HepG2 (cell line): ENCODE measurements around the gene UBAP1L. TPM values are rescaled to one million over a fixed set of nuclear protein-coding genes. Genes with fewer than 3 reads are reported as not detected.

Experiments used
- DBP ChIP-seq: sonication (generic); formaldehyde crosslinking; IDR thresholded peaks from 2 replicates; pipeline ENCODE4 v1.4.0; 2020; ENCODE audit warnings: missing genetic modification reagents; ENCODE audit errors: not compliant biosample characterization
- FIP1L1 ChIP-seq: fragments of 200-400 bp; formaldehyde crosslinking; IDR thresholded peaks from 2 replicates; pipeline ENCODE4 v1.6.1; 2018; ENCODE audit warnings: low read depth, mild to moderate bottlenecking, low read length, moderate library complexity, borderline replicate concordance; ENCODE audit not compliant: insufficient read depth
- HDAC2 ChIP-seq: sonication (generic); formaldehyde crosslinking; IDR thresholded peaks from 2 replicates; pipeline ENCODE4 v1.4.0; 2020; ENCODE audit warnings: missing genetic modification reagents
- KAT7 ChIP-seq: IDR thresholded peaks from 2 replicates; pipeline ENCODE4 v1.6.1; 2018; ENCODE audit warnings: borderline replicate concordance, missing compliant biosample characterization
- MAX ChIP-seq: IDR thresholded peaks from 2 replicates; pipeline ENCODE4 v1.6.1; 2012; ENCODE audit warnings: inconsistent platforms
- MYNN ChIP-seq: sonication (generic); formaldehyde crosslinking; IDR thresholded peaks from 2 replicates; pipeline ENCODE4 v1.4.0; 2020; ENCODE audit warnings: mild to moderate bottlenecking, low read depth, missing genetic modification reagents
- RARG ChIP-seq: sonication (generic); formaldehyde crosslinking; IDR thresholded peaks from 2 replicates; pipeline ENCODE4 v1.4.0; 2020; ENCODE audit warnings: low read depth, mild to moderate bottlenecking, missing genetic modification reagents
- RELA ChIP-seq: sonication (generic); formaldehyde crosslinking; IDR thresholded peaks from 2 replicates; pipeline ENCODE4 v1.4.0; 2020; ENCODE audit warnings: missing genetic modification reagents
- REXO4 ChIP-seq: sonication (generic); formaldehyde crosslinking; IDR thresholded peaks from 2 replicates; pipeline ENCODE4 v1.8.0; 2022; ENCODE audit warnings: missing genetic modification reagents, mild to moderate bottlenecking, borderline replicate concordance
- SIN3A ChIP-seq: IDR thresholded peaks from 2 replicates; pipeline ENCODE4 v1.6.1; 2011; ENCODE audit warnings: low read depth, mild to moderate bottlenecking, control low read depth, low read length, borderline replicate concordance
- XBP1 ChIP-seq: sonication (generic); formaldehyde crosslinking; IDR thresholded peaks from 2 replicates; pipeline ENCODE4 v1.5.0; 2020; ENCODE audit warnings: missing genetic modification reagents
- ZNF180 ChIP-seq: sonication (generic); formaldehyde crosslinking; IDR thresholded peaks from 2 replicates; pipeline ENCODE4 v1.4.0; 2020; ENCODE audit warnings: low read depth, missing genetic modification reagents, borderline replicate concordance
- ZNF441 ChIP-seq: sonication (generic); formaldehyde crosslinking; IDR thresholded peaks from 2 replicates; pipeline ENCODE4 v1.7.0; 2021; ENCODE audit warnings: missing genetic modification reagents, borderline replicate concordance
- ZNF770 ChIP-seq: sonication (generic); formaldehyde crosslinking; IDR thresholded peaks from 2 replicates; pipeline ENCODE4 v1.5.0; 2020; ENCODE audit warnings: mild to moderate bottlenecking, missing genetic modification reagents
- ZNF841 ChIP-seq: sonication (generic); formaldehyde crosslinking; IDR thresholded peaks from 2 replicates; pipeline ENCODE4 v1.8.1; 2023; ENCODE audit warnings: missing genetic modification reagents, borderline replicate concordance
- ZSCAN9 ChIP-seq: IDR thresholded peaks from 2 replicates; pipeline ENCODE4 v1.6.1; 2016; ENCODE audit warnings: borderline replicate concordance
- polyA plus RNA-seq, 8 experiments: library from polyadenylated mRNA; depleted of rRNA in 3 of 8; stranded (reverse) in 7 of 8; unstranded in 1 of 8; fragments of >200 nt; fragmentation: Illumina TruSeq in 4 of 8; extraction: Trizol in 4 of 8; gene quantifications; 2 replicates each; pipeline versions ENCODE4 v1.2.1 to v1.2.3, GENCODE V29; 2011 to 2016; ENCODE audit warnings: low read depth in 4 of 8, missing spikeins in 1 of 8, mixed read lengths in 1 of 8; ENCODE audit not compliant: insufficient read depth in 1 of 8
- total RNA-seq, 5 experiments: library from RNA; depleted of rRNA; stranded (reverse); fragments of >200 nt; fragmentation: Illumina TruSeq; extraction: Trizol; gene quantifications; 2 replicates each; pipeline ENCODE4 v1.2.3, GENCODE V29; 2016; ENCODE audit warnings: low read depth in 1 of 5
- TF ChIP-seq, protein P1 (sequence below): sonication (generic); formaldehyde crosslinking; IDR thresholded peaks from 2 replicates; pipeline ENCODE4 v1.8.1; 2022; ENCODE audit warnings: low read depth, mild to moderate bottlenecking, missing genetic modification reagents
- TF ChIP-seq, protein P2 (sequence below): sonication (generic); formaldehyde crosslinking; IDR thresholded peaks from 2 replicates; pipeline ENCODE4 v1.5.0; 2020; ENCODE audit warnings: mild to moderate bottlenecking, missing genetic modification reagents
- TF ChIP-seq, protein P3 (sequence below), 2 experiments: sonication (generic) in 1 of 2; formaldehyde crosslinking in 1 of 2; IDR thresholded peaks; 2 replicates each; pipeline versions ENCODE4 v1.4.0 to v1.6.1; 2018 to 2020; ENCODE audit warnings: missing genetic modification reagents in 2 of 2, borderline replicate concordance in 1 of 2, low read depth in 1 of 2, mild to moderate bottlenecking in 1 of 2, missing biosample characterization in 1 of 2

The UBAP1L gene
- total and polyA plus RNA-seq, 2 of the 13 experiments (the other 11 are each of a cell fraction or from before 2014, with no cell fraction given) = 0.86 to 1.4 TPM

DNA sequence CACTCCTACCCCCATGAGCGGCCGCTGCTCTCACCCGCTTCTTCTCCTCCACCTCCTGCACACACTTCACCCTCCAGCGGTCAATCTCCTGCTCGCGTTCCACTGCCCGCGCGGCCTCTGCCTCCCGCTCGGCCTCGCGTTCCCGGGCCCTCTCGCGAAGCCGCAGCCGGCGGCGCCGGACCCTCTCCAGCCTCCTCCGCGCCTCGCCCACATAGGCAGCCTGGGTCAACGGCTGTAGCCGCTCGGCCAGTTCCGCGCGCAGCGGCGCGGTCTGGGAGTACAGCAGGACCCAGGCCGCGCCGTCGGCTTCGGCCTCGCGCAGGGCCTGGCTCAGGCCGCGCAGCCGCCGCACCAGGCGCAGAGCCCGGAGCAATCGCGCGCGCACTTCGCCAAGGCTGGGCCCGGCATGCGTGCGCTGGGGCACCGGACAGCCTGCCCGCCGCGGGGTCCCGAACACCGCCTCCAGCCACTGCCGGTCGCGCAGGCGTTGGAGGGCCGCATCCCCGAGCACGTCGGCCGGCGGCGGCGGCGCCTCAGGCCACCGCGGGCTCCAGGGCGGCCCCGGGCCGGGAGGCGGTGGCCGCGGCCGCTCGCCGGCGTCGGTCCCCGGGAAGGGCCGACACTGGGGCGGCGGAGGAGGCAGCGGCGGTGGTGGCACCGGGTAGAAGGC lies 18.0 kb upstream of the UBAP1L start (continued):
- TF ChIP-seq, protein P1, sequence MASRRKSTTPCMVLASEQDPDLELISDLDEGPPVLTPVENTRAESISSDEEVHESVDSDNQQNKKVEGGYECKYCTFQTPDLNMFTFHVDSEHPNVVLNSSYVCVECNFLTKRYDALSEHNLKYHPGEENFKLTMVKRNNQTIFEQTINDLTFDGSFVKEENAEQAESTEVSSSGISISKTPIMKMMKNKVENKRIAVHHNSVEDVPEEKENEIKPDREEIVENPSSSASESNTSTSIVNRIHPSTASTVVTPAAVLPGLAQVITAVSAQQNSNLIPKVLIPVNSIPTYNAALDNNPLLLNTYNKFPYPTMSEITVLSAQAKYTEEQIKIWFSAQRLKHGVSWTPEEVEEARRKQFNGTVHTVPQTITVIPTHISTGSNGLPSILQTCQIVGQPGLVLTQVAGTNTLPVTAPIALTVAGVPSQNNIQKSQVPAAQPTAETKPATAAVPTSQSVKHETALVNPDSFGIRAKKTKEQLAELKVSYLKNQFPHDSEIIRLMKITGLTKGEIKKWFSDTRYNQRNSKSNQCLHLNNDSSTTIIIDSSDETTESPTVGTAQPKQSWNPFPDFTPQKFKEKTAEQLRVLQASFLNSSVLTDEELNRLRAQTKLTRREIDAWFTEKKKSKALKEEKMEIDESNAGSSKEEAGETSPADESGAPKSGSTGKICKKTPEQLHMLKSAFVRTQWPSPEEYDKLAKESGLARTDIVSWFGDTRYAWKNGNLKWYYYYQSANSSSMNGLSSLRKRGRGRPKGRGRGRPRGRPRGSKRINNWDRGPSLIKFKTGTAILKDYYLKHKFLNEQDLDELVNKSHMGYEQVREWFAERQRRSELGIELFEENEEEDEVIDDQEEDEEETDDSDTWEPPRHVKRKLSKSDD (CRISPR knock-in tag) = no peak
- TF ChIP-seq FIP1L1 = no peak
- TF ChIP-seq RARG (CRISPR knock-in tag) = no peak
- TF ChIP-seq, protein P2, sequence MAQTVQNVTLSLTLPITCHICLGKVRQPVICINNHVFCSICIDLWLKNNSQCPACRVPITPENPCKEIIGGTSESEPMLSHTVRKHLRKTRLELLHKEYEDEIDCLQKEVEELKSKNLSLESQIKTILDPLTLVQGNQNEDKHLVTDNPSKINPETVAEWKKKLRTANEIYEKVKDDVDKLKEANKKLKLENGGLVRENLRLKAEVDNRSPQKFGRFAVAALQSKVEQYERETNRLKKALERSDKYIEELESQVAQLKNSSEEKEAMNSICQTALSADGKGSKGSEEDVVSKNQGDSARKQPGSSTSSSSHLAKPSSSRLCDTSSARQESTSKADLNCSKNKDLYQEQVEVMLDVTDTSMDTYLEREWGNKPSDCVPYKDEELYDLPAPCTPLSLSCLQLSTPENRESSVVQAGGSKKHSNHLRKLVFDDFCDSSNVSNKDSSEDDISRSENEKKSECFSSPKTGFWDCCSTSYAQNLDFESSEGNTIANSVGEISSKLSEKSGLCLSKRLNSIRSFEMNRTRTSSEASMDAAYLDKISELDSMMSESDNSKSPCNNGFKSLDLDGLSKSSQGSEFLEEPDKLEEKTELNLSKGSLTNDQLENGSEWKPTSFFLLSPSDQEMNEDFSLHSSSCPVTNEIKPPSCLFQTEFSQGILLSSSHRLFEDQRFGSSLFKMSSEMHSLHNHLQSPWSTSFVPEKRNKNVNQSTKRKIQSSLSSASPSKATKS (CRISPR knock-in tag) = no peak
- no peak for TF ChIP-seq SIN3A
- no peak for TF ChIP-seq REXO4 (CRISPR knock-in tag)
- TF ChIP-seq RELA (CRISPR knock-in tag) = no peak
- TF ChIP-seq XBP1 (CRISPR knock-in tag) = no peak
- TF ChIP-seq MAX = peak; percentile 76
- no peak for TF ChIP-seq MYNN
- TF ChIP-seq ZNF441 (CRISPR knock-in tag) = no peak
- no peak for TF ChIP-seq ZNF770 (CRISPR knock-in tag)
- TF ChIP-seq, protein P3, sequence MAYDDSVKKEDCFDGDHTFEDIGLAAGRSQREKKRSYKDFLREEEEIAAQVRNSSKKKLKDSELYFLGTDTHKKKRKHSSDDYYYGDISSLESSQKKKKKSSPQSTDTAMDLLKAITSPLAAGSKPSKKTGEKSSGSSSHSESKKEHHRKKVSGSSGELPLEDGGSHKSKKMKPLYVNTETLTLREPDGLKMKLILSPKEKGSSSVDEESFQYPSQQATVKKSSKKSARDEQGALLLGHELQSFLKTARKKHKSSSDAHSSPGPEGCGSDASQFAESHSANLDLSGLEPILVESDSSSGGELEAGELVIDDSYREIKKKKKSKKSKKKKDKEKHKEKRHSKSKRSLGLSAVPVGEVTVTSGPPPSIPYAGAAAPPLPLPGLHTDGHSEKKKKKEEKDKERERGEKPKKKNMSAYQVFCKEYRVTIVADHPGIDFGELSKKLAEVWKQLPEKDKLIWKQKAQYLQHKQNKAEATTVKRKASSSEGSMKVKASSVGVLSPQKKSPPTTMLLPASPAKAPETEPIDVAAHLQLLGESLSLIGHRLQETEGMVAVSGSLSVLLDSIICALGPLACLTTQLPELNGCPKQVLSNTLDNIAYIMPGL (CRISPR knock-in tag; IDR thresholded peaks at IDR 0.05; ENCODE audit: borderline replicate concordance in 1 of 2, low read depth in 1 of 2) = peak; percentile 41 to 62; a peak in 2 of 4 replicates
- TF ChIP-seq KAT7 (CRISPR knock-in tag) = no peak
- no peak for TF ChIP-seq ZNF180
- TF ChIP-seq DBP = no peak
- no peak for TF ChIP-seq HDAC2
- TF ChIP-seq ZNF841 (CRISPR knock-in tag) = 0 out of 2 replicates have a peak, but pooled peaks have one; percentile 49
- no peak for TF ChIP-seq ZSCAN9
